HG03039 (cell line): ENCODE data around the gene ACSL3.
"Not testable (repeated sequence)": the region's sequence is repeated elsewhere in the genome, so short reads cannot be mapped to it uniquely, and the experiment has no call there.

Experiments used
- ATAC-seq: cut with Tn5 transposase; IDR thresholded peaks from one replicate; pipeline ENCODE4 v1.9.1; 2021; ENCODE audit warnings: mild to moderate bottlenecking, moderate library complexity; ENCODE audit not compliant: unreplicated experiment

Gene ACSL3

GRCh38 chr2:222860740-222861410 is at the start of gene ACSL3:
ACSL3 (plus strand) TSS chr2:222861036; CDS start chr2:222908773, 47,737 bp downstream.
- peak; percentile 99 for ATAC-seq

GRCh38 chr2:222811828-222812227 is 49.0 kb upstream of the ACSL3 start:
- no peak for ATAC-seq

GRCh38 chr2:222813177-222813843 is 47.5 kb upstream of the ACSL3 start:
- ATAC-seq = peak; percentile 96

GRCh38 chr2:222819722-222820333 is 41.0 kb upstream of the ACSL3 start:
- ATAC-seq = no peak

GRCh38 chr2:222823183-222823930 is 37.5 kb upstream of the ACSL3 start:
- no peak for ATAC-seq

GRCh38 chr2:222825031-222825430 is 35.8 kb upstream of the ACSL3 start:
- ATAC-seq = no peak

GRCh38 chr2:222827417-222827816 is 33.4 kb upstream of the ACSL3 start:
- no peak for ATAC-seq

- no peak for ATAC-seq
Observed at GRCh38 chr2:222828572-222828971, 32.3 kb upstream of the ACSL3 start.

GRCh38 chr2:222830164-222830563 is 30.7 kb upstream of the ACSL3 start:
- no peak for ATAC-seq

GRCh38 chr2:222833410-222833809 is 27.4 kb upstream of the ACSL3 start:
- ATAC-seq = no peak

GRCh38 chr2:222835143-222835822 is 25.6 kb upstream of the ACSL3 start:
- no peak for ATAC-seq

GRCh38 chr2:222835823-222836151 is 25.0 kb upstream of the ACSL3 start:
- ATAC-seq = no peak

- no peak for ATAC-seq
Observed at GRCh38 chr2:222837643-222838056, 23.2 kb upstream of the ACSL3 start.

GRCh38 chr2:222840060-222840802 is 20.6 kb upstream of the ACSL3 start:
- no peak for ATAC-seq

- ATAC-seq = no peak
Observed at GRCh38 chr2:222842491-222843174, 18.2 kb upstream of the ACSL3 start.

GRCh38 chr2:222844323-222844722 is 16.5 kb upstream of the ACSL3 start:
- ATAC-seq = no peak

- not testable (repeated sequence) for ATAC-seq
Observed at GRCh38 chr2:222845314-222845713, 15.5 kb upstream of the ACSL3 start.

GRCh38 chr2:222846003-222846402 is 14.8 kb upstream of the ACSL3 start:
- no peak for ATAC-seq

- not testable (repeated sequence) for ATAC-seq
Observed at GRCh38 chr2:222848031-222848430, 12.8 kb upstream of the ACSL3 start.

GRCh38 chr2:222848862-222849261 is 12.0 kb upstream of the ACSL3 start:
- no peak for ATAC-seq
